HepG2 (cell line): Measurements from ENCODE around the gene CD81. TPM values are rescaled to one million over a fixed set of nuclear protein-coding genes. Genes with fewer than 3 reads are reported as not detected.

ENCODE experiments used
- CENPT ChIP-seq: sonication (generic); formaldehyde crosslinking; IDR thresholded peaks from 2 replicates; pipeline ENCODE4 v1.8.0; 2022; ENCODE audit warnings: low read depth, mild to moderate bottlenecking, moderate library complexity, missing genetic modification reagents
- HNRNPL ChIP-seq: fragments of 200-400 bp; formaldehyde crosslinking; IDR thresholded peaks from 2 replicates; pipeline ENCODE4 v1.6.1; 2017; ENCODE audit warnings: mild to moderate bottlenecking, low read depth, low read length
- IKZF1 ChIP-seq: fragments of 450-650 bp; IDR thresholded peaks from 2 replicates; pipeline ENCODE4 v1.7.1; 2016
- NFE2 ChIP-seq: sonication (generic); formaldehyde crosslinking; IDR thresholded peaks from 2 replicates; pipeline ENCODE4 v1.4.0; 2020; ENCODE audit warnings: missing genetic modification reagents
- NFKBIZ ChIP-seq: IDR thresholded peaks from 2 replicates; pipeline ENCODE4 v1.6.1; 2018; ENCODE audit warnings: missing genetic modification reagents, missing compliant biosample characterization
- RERE ChIP-seq: IDR thresholded peaks from 2 replicates; pipeline ENCODE4 v1.6.1; 2016; ENCODE audit warnings: low read depth, missing genetic modification reagents, missing compliant biosample characterization
- RFX5 ChIP-seq: IDR thresholded peaks from 2 replicates; pipeline ENCODE4 v1.6.1; 2011; ENCODE audit warnings: low read depth, low read length, improper control_type of control experiment
- SALL1 ChIP-seq: sonication (generic); formaldehyde crosslinking; IDR thresholded peaks from 2 replicates; pipeline ENCODE4 v1.8.0; 2022; ENCODE audit warnings: mild to moderate bottlenecking, missing genetic modification reagents
- SRSF1 ChIP-seq: fragments of 200-400 bp; formaldehyde crosslinking; optimal IDR thresholded peaks from 2 replicates; pipeline ENCODE3; 2017; ENCODE audit warnings: mild to moderate bottlenecking, low read depth, low read length, moderate library complexity
- TOE1 ChIP-seq: sonication (generic); formaldehyde crosslinking; IDR thresholded peaks from 2 replicates; pipeline ENCODE4 v1.4.0; 2020; ENCODE audit warnings: mild to moderate bottlenecking, missing genetic modification reagents
- ZBTB7A ChIP-seq: sonication (generic); formaldehyde crosslinking; IDR thresholded peaks from 2 replicates; pipeline ENCODE4 v1.8.0; 2022; ENCODE audit warnings: mild to moderate bottlenecking, missing genetic modification reagents
- ZFP36L1 ChIP-seq: sonication (generic); formaldehyde crosslinking; IDR thresholded peaks from 2 replicates; pipeline ENCODE4 v1.8.0; 2022; ENCODE audit warnings: mild to moderate bottlenecking, missing genetic modification reagents, moderate library complexity
- ZFP62 ChIP-seq: sonication (generic); formaldehyde crosslinking; IDR thresholded peaks from 2 replicates; pipeline ENCODE4 v1.4.0; 2020; ENCODE audit warnings: missing genetic modification reagents
- ZNF333 ChIP-seq: sonication (generic); formaldehyde crosslinking; IDR thresholded peaks from 2 replicates; pipeline ENCODE4 v1.4.0; 2020; ENCODE audit warnings: mild to moderate bottlenecking, missing genetic modification reagents, borderline replicate concordance
- ZNF343 ChIP-seq: sonication (generic); formaldehyde crosslinking; IDR thresholded peaks from 2 replicates; pipeline ENCODE4 v1.4.0; 2020; ENCODE audit warnings: mild to moderate bottlenecking, missing genetic modification reagents
- ZNF383 ChIP-seq: sonication (generic); formaldehyde crosslinking; IDR thresholded peaks from 2 replicates; pipeline ENCODE4 v1.4.0; 2020; ENCODE audit warnings: missing genetic modification reagents, mild to moderate bottlenecking, borderline replicate concordance
- ZNF556 ChIP-seq: sonication (generic); formaldehyde crosslinking; IDR thresholded peaks from 2 replicates; pipeline ENCODE4 v1.4.0; 2020; ENCODE audit warnings: mild to moderate bottlenecking, missing genetic modification reagents, borderline replicate concordance
- polyA plus RNA-seq, 8 experiments: library from polyadenylated mRNA; depleted of rRNA in 3 of 8; stranded (reverse) in 7 of 8; unstranded in 1 of 8; fragments of >200 nt; fragmentation: Illumina TruSeq in 4 of 8; extraction: Trizol in 4 of 8; gene quantifications; 2 replicates each; pipeline versions ENCODE4 v1.2.1 to v1.2.3, GENCODE V29; 2011 to 2016; ENCODE audit warnings: low read depth in 4 of 8, missing spikeins in 1 of 8, mixed read lengths in 1 of 8; ENCODE audit not compliant: insufficient read depth in 1 of 8
- total RNA-seq, 5 experiments: library from RNA; depleted of rRNA; stranded (reverse); fragments of >200 nt; fragmentation: Illumina TruSeq; extraction: Trizol; gene quantifications; 2 replicates each; pipeline ENCODE4 v1.2.3, GENCODE V29; 2016; ENCODE audit warnings: low read depth in 1 of 5
- TF ChIP-seq, protein P1 (sequence below): sonication (generic); formaldehyde crosslinking; IDR thresholded peaks from 2 replicates; pipeline ENCODE4 v1.4.0; 2020; ENCODE audit warnings: missing genetic modification reagents, borderline replicate concordance
- TF ChIP-seq, protein P2 (sequence below): sonication (generic); formaldehyde crosslinking; IDR thresholded peaks from 2 replicates; pipeline ENCODE4 v1.4.0; 2020; ENCODE audit warnings: missing genetic modification reagents
- TF ChIP-seq, protein P3 (sequence below): sonication (generic); formaldehyde crosslinking; IDR thresholded peaks from 2 replicates; pipeline ENCODE4 v1.4.0; 2020; ENCODE audit warnings: missing genetic modification reagents

CD81 gene
- total and polyA plus RNA-seq, 2 of the 13 experiments (the other 11 are each of a cell fraction or from before 2014, with no cell fraction given), result not detected

- TF ChIP-seq, protein P1, sequence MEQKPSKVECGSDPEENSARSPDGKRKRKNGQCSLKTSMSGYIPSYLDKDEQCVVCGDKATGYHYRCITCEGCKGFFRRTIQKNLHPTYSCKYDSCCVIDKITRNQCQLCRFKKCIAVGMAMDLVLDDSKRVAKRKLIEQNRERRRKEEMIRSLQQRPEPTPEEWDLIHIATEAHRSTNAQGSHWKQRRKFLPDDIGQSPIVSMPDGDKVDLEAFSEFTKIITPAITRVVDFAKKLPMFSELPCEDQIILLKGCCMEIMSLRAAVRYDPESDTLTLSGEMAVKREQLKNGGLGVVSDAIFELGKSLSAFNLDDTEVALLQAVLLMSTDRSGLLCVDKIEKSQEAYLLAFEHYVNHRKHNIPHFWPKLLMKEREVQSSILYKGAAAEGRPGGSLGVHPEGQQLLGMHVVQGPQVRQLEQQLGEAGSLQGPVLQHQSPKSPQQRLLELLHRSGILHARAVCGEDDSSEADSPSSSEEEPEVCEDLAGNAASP (CRISPR knock-in tag), result peak; percentile 73
- TF ChIP-seq HNRNPL (peak; percentile 91), ZNF333 (CRISPR knock-in tag) (no peak), SALL1 (CRISPR knock-in tag) (peak; percentile 84), RERE (peak; percentile 45; the same call in 1 of the 2 replicates), RFX5 (no peak), TOE1 (no peak), ZFP62 (CRISPR knock-in tag) (no peak), ZFP36L1 (no peak), ZBTB7A (no peak; the same call in none of the 2 replicates), SRSF1 (no peak), CENPT (CRISPR knock-in tag) (no peak), NFKBIZ (no peak), ZNF383 (no peak), IKZF1 (no peak), ZNF343 (CRISPR knock-in tag) (no peak), NFE2 (CRISPR knock-in tag) (no peak), ZNF556 (CRISPR knock-in tag) (peak; percentile 21; the same call in 1 of the 2 replicates)
- TF ChIP-seq, protein P2, sequence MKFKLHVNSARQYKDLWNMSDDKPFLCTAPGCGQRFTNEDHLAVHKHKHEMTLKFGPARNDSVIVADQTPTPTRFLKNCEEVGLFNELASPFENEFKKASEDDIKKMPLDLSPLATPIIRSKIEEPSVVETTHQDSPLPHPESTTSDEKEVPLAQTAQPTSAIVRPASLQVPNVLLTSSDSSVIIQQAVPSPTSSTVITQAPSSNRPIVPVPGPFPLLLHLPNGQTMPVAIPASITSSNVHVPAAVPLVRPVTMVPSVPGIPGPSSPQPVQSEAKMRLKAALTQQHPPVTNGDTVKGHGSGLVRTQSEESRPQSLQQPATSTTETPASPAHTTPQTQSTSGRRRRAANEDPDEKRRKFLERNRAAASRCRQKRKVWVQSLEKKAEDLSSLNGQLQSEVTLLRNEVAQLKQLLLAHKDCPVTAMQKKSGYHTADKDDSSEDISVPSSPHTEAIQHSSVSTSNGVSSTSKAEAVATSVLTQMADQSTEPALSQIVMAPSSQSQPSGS (CRISPR knock-in tag), result 0 out of 2 replicates have a peak, but pooled peaks have one; percentile 15
- TF ChIP-seq, protein P3, sequence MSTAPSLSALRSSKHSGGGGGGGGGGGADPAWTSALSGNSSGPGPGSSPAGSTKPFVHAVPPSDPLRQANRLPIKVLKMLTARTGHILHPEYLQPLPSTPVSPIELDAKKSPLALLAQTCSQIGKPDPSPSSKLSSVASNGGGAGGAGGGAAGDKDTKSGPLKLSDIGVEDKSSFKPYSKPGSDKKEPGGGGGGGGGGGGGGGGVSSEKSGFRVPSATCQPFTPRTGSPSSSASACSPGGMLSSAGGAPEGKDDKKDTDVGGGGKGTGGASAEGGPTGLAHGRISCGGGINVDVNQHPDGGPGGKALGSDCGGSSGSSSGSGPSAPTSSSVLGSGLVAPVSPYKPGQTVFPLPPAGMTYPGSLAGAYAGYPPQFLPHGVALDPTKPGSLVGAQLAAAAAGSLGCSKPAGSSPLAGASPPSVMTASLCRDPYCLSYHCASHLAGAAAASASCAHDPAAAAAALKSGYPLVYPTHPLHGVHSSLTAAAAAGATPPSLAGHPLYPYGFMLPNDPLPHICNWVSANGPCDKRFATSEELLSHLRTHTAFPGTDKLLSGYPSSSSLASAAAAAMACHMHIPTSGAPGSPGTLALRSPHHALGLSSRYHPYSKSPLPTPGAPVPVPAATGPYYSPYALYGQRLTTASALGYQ (CRISPR knock-in tag), result peak; percentile 85
Observed at GRCh38 chr11:2409611-2410468, 32.7 kb downstream of the CD81 start (continued).
